HL-60 (cell line): Measurements from ENCODE around the gene ELMO1.

Source experiments
- CTCF ChIP-seq: IDR thresholded peaks from one replicate; pipeline ENCODE4 v1.5.1; 2011; ENCODE audit warnings: low read length, control low read depth, inconsistent platforms; ENCODE audit not compliant: insufficient read depth
- GABPA ChIP-seq: IDR thresholded peaks from 2 replicates; pipeline ENCODE4 v1.6.1; 2012; ENCODE audit warnings: low read depth
- POLR2AphosphoS5 ChIP-seq: IDR thresholded peaks from 2 replicates; pipeline ENCODE4 v1.6.1; 2012; ENCODE audit warnings: low read depth
- REST ChIP-seq: IDR thresholded peaks from 2 replicates; pipeline ENCODE4 v1.6.1; 2012; ENCODE audit warnings: low read depth; ENCODE audit not compliant: insufficient replicate concordance
- SPI1 ChIP-seq: IDR thresholded peaks from 2 replicates; pipeline ENCODE4 v1.6.1; 2012; ENCODE audit warnings: low read depth, mild to moderate bottlenecking, borderline replicate concordance

- TF ChIP-seq CTCF (no peak), SPI1 (no peak), REST (no peak), POLR2AphosphoS5 (no peak), GABPA (no peak)
Measured at GRCh38 chr7:37112218-37112617, 336.4 kb downstream of the ELMO1 start.
